ENCODE measurements around the gene STARD13.

STARD13 gene

GRCh38 chr13:33275916-33276315, 9.6 kb downstream of the STARD13 start:
- no peak overlapping the region for H3K4me2 ChIP-seq (ENCODE audit: low read depth, low read length, poor library complexity, severe bottlenecking)
- no peak overlapping the region for H3K9ac ChIP-seq (ENCODE audit: low read length)
- H4K20me1 ChIP-seq (ENCODE audit: low read depth, low read length) = no peaks in the 10 kb centered on the region
- H3K36me3 ChIP-seq (ENCODE audit: low read length) = no peaks in the 10 kb centered on the region
- no peaks in the 10 kb centered on the region for H3K27me3 ChIP-seq (ENCODE audit: low read length)
- H3K79me2 ChIP-seq (ENCODE audit: insufficient read depth, low read length) = no peaks in the 10 kb centered on the region
- H2AFZ ChIP-seq (ENCODE audit: low read depth, low read length, severe bottlenecking) = no peak overlapping the region
- H3K9me2 ChIP-seq (replicated peaks; ENCODE audit: insufficient read depth, low read length) = no peaks in the 10 kb centered on the region
- no peak overlapping the region for H3K4me3 ChIP-seq (ENCODE audit: insufficient read depth, low read length, poor library complexity, severe bottlenecking)
- H3K9me3 ChIP-seq (ENCODE audit: insufficient read depth, low read length) = no peaks in the 10 kb centered on the region
- TF ChIP-seq CTCF (IDR thresholded peaks at IDR 0.05; ENCODE audit: insufficient read depth, low read length, poor library complexity, severe bottlenecking) (no peak), EZH2phosphoT487 (conservative IDR thresholded peaks at IDR 0.05; ENCODE audit: low read length) (no peak)
- H3F3A ChIP-seq (ENCODE audit: insufficient read depth) = no peaks in the 10 kb centered on the region
- no peak overlapping the region for H3K27ac ChIP-seq (ENCODE audit: low read depth, low read length)

DNA sequence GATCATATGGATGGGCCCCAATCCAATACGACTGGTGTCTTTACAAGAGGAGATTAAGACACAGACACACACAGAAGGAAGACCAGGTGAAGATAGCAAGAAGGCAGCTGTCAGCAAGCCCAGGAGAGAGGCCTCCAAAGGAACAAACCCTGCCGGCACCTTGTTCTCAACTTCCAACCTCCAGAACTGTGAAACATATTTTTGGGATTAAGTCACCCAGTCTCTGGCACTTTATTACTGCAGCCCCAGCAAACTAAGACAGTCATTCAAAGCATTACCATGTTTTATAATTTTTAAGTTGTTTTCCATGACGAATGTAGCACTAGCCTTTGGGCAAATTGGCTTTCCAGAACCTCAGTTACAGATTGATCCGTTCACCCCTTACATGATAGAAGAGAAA, 11.3 kb downstream of the STARD13 start:
- no peaks in the 10 kb centered on the region for H3K79me2 ChIP-seq (ENCODE audit: insufficient read depth, low read length)
- H4K20me1 ChIP-seq (ENCODE audit: low read depth, low read length) = no peaks in the 10 kb centered on the region
- no peak overlapping the region for H3K27ac ChIP-seq (ENCODE audit: low read depth, low read length)
- H3K9ac ChIP-seq (ENCODE audit: low read length) = no peak overlapping the region
- H3K4me2 ChIP-seq (ENCODE audit: low read depth, low read length, poor library complexity, severe bottlenecking) = no peak overlapping the region
- H3K9me3 ChIP-seq (ENCODE audit: insufficient read depth, low read length) = no peaks in the 10 kb centered on the region
- H3K36me3 ChIP-seq (ENCODE audit: low read length) = no peaks in the 10 kb centered on the region
- H3K4me3 ChIP-seq (ENCODE audit: insufficient read depth, low read length, poor library complexity, severe bottlenecking) = no peak overlapping the region
- H3K9me2 ChIP-seq (replicated peaks; ENCODE audit: insufficient read depth, low read length) = no peaks in the 10 kb centered on the region
- no peaks in the 10 kb centered on the region for H3F3A ChIP-seq (ENCODE audit: insufficient read depth)
- no peaks in the 10 kb centered on the region for H3K27me3 ChIP-seq (ENCODE audit: low read length)
- TF ChIP-seq CTCF (IDR thresholded peaks at IDR 0.05; ENCODE audit: insufficient read depth, low read length, poor library complexity, severe bottlenecking) = no peak
- TF ChIP-seq EZH2phosphoT487 (conservative IDR thresholded peaks at IDR 0.05; ENCODE audit: low read length) = no peak
- no peak overlapping the region for H2AFZ ChIP-seq (ENCODE audit: low read depth, low read length, severe bottlenecking)

DNA sequence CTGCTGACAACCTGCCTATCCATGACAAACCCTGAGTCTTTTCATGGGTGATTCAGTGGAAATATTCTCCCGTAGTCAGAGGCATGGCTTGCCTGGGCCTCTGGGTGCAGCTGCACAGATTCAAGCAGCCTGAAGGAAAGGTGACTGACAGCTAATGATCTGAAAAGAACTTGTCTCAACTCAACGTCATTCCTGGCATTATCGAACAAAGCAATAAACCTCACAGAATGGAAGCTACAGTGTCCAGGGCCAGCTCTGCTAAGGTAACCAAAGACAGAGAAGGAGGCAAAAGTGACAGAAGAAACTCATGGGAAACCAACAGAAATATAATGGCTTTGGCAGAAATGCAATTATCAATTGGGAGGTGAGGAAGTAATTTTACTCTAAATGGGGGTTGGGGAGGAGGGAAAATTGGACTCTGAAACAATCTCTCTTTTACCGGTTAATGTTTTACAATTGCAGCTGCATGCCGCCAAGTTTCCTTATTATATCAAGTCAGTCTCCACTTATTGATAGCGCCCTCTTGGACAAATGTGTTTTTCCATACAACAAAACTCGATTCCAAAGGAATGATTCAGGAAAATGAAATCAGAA, 12.9 kb downstream of the STARD13 start:
- Histone ChIP-seq H3F3A (ENCODE audit: insufficient read depth) (no peaks in the 10 kb centered on the region), H3K9ac (ENCODE audit: low read length) (no peak overlapping the region), H2AFZ (ENCODE audit: low read depth, low read length, severe bottlenecking) (no peak overlapping the region), H3K4me2 (ENCODE audit: low read depth, low read length, poor library complexity, severe bottlenecking) (no peak overlapping the region), H3K4me3 (ENCODE audit: insufficient read depth, low read length, poor library complexity, severe bottlenecking) (no peak overlapping the region), H3K27ac (ENCODE audit: low read depth, low read length) (no peak overlapping the region), H4K20me1 (ENCODE audit: low read depth, low read length) (no peaks in the 10 kb centered on the region), H3K27me3 (ENCODE audit: low read length) (no peaks in the 10 kb centered on the region), H3K36me3 (ENCODE audit: low read length) (no peaks in the 10 kb centered on the region), H3K9me3 (ENCODE audit: insufficient read depth, low read length) (no peaks in the 10 kb centered on the region), H3K9me2 (replicated peaks; ENCODE audit: insufficient read depth, low read length) (no peaks in the 10 kb centered on the region), H3K79me2 (ENCODE audit: insufficient read depth, low read length) (no peaks in the 10 kb centered on the region)
- TF ChIP-seq EZH2phosphoT487 (conservative IDR thresholded peaks at IDR 0.05; ENCODE audit: low read length) = no peak
- TF ChIP-seq CTCF (IDR thresholded peaks at IDR 0.05; ENCODE audit: insufficient read depth, low read length, poor library complexity, severe bottlenecking) = no peak
